ENCODE measurements around the gene ATRNL1. TPM values are rescaled to one million over a fixed set of nuclear protein-coding genes. Genes with fewer than 3 reads are reported as not detected.

ATRNL1 gene
- total RNA-seq, 1 donor from 2014 or later = 2.9 TPM

DNA sequence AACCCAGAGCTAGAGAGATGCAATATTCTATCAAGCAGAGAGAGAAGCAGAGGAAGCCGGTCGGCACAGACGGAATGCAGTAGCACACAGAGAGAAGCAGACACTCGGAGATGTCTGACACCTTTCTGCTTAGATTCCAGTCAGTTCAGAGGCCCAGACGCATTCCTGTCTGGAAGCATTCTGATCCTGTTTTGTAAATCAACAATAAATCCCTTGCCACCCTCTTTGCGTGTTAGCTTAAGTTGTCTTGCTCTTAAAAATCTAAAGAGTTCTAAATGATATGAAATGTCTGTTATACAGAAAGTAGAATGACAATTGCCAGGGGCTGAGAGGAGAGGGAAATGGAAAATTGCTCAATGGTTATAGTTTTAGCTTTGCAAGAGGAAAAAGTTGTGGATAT lies 27.4 kb upstream of the ATRNL1 start:
- Histone ChIP-seq H3K4me1 (no peaks in the 10 kb centered on the region), H3K27me3 (ENCODE audit: low read depth) (peaks cover 52% of the 10 kb centered on the region), H3K4me3 (no peak overlapping the region), H3K9me3 (replicated peaks) (no peaks in the 10 kb centered on the region), H3K27ac (replicated peaks) (no peak overlapping the region), H3K36me3 (no peaks in the 10 kb centered on the region)
- DNase-seq = no peak
- TF ChIP-seq, protein P1, sequence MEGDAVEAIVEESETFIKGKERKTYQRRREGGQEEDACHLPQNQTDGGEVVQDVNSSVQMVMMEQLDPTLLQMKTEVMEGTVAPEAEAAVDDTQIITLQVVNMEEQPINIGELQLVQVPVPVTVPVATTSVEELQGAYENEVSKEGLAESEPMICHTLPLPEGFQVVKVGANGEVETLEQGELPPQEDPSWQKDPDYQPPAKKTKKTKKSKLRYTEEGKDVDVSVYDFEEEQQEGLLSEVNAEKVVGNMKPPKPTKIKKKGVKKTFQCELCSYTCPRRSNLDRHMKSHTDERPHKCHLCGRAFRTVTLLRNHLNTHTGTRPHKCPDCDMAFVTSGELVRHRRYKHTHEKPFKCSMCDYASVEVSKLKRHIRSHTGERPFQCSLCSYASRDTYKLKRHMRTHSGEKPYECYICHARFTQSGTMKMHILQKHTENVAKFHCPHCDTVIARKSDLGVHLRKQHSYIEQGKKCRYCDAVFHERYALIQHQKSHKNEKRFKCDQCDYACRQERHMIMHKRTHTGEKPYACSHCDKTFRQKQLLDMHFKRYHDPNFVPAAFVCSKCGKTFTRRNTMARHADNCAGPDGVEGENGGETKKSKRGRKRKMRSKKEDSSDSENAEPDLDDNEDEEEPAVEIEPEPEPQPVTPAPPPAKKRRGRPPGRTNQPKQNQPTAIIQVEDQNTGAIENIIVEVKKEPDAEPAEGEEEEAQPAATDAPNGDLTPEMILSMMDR (IDR thresholded peaks at IDR 0.05; ENCODE audit: borderline replicate concordance) = no peak
- intact Hi-C loops (cut with micrococcal nuclease) = no loop called here

- no peak overlapping the region for H3K4me3 ChIP-seq
- H3K27me3 ChIP-seq (ENCODE audit: low read depth) = peaks cover 54% of the 10 kb centered on the region
- TF ChIP-seq, protein P1 (IDR thresholded peaks at IDR 0.05; ENCODE audit: borderline replicate concordance) = no peak
- no peaks in the 10 kb centered on the region for H3K36me3 ChIP-seq
- intact Hi-C loops (cut with micrococcal nuclease) = no loop called here
- no peaks in the 10 kb centered on the region for H3K9me3 ChIP-seq (replicated peaks)
- DNase-seq = no peak
- H3K27ac ChIP-seq (replicated peaks) = no peak overlapping the region
- H3K4me1 ChIP-seq = no peaks in the 10 kb centered on the region
Observed at GRCh38 chr10:115066528-115066927, 26.6 kb upstream of the ATRNL1 start.

DNA sequence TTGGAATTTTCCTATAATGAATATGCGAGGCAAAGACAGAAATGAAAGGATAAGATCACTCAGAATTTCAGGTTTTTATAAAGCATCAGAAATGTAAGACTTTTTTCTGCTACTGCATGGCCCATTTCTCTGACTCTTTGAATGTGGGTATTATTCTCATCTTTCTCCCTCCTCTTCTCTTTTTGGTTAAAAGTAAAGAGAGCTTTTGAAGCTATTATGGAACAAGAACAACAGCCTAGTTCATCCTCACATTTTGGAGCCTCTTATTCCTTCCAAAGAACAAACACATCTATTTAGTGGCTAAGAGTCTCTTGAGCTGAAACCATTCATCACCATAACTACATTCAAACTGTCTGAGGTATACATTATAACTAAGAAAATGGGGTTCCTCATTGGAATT lies 19.4 kb upstream of the ATRNL1 start:
- peaks cover 11% of the 10 kb centered on the region for H3K9me3 ChIP-seq (replicated peaks)
- H3K36me3 ChIP-seq = no peaks in the 10 kb centered on the region
- no peaks in the 10 kb centered on the region for H3K4me1 ChIP-seq
- intact Hi-C loops (cut with micrococcal nuclease) = no loop called here
- no peak for DNase-seq
- H3K27me3 ChIP-seq (ENCODE audit: low read depth) = peaks cover 21% of the 10 kb centered on the region
- H3K4me3 ChIP-seq = no peak overlapping the region
- H3K27ac ChIP-seq (replicated peaks) = no peak overlapping the region
- TF ChIP-seq, protein P1 (IDR thresholded peaks at IDR 0.05; ENCODE audit: borderline replicate concordance) = no peak

GRCh38 chr10:115082506-115082905 lies 10.7 kb upstream of the ATRNL1 start:
- no peaks in the 10 kb centered on the region for H3K36me3 ChIP-seq
- H3K27me3 ChIP-seq (ENCODE audit: low read depth) = peaks cover 16% of the 10 kb centered on the region
- no peaks in the 10 kb centered on the region for H3K4me1 ChIP-seq
- TF ChIP-seq, protein P1 (IDR thresholded peaks at IDR 0.05; ENCODE audit: borderline replicate concordance) = no peak
- DNase-seq = no peak
- peaks cover 19% of the 10 kb centered on the region for H3K9me3 ChIP-seq (replicated peaks)
- no peak overlapping the region for H3K4me3 ChIP-seq
- H3K27ac ChIP-seq (replicated peaks) = no peak overlapping the region
- intact Hi-C loops (cut with micrococcal nuclease) = no loop called here

DNA sequence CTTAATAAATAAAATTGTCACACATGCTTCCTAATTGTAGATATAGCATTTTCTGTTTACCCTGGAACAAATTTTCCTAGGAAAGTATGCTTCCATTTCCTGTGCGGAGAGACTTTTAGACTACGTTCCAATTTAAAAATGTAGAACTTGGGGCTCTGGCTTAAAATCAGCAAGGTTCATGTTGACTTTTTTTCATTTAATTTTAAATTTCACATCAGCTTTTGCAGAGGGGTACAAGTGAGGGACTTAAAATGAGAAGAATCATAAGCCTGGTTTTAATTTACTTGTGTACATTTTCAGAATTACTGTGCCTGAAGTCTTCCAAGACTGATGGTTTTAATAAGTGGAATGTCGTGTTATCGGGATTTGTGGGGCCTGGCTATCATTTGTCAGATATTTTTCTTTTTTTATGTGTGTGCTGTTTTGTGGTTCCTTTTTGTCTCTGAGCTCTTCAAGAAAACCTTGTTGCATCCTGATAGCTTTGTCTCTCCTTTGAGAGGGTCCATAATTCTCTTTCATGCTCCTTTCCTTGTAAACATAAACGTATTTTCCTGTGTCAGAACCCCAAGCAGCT lies 8.8 kb upstream of the ATRNL1 start:
- peaks cover 21% of the 10 kb centered on the region for H3K27me3 ChIP-seq (ENCODE audit: low read depth)
- no peaks in the 10 kb centered on the region for H3K36me3 ChIP-seq
- H3K4me1 ChIP-seq = no peaks in the 10 kb centered on the region
- H3K4me3 ChIP-seq = no peak overlapping the region
- no peak for DNase-seq
- no peak overlapping the region for H3K27ac ChIP-seq (replicated peaks)
- peaks cover 9% of the 10 kb centered on the region for H3K9me3 ChIP-seq (replicated peaks)
- intact Hi-C loops (cut with micrococcal nuclease) = no loop called here
- TF ChIP-seq, protein P1 (IDR thresholded peaks at IDR 0.05; ENCODE audit: borderline replicate concordance) = no peak

Measured in left ventricle myocardium inferior (tissue), 1 donor.